SK-N-SH (cell line): ENCODE data around the gene ATRN. TPM values are rescaled to one million over a fixed set of nuclear protein-coding genes. Genes with fewer than 3 reads are reported as not detected.

Source experiments
- CTCF ChIA-PET: fragments of 300-600, 350-600 bp; formaldehyde crosslinking; extraction: SDS; loops from one replicate; lab custom pipeline; 2021; lab: Yijun Ruan, JAX
- POLR2A ChIA-PET: fragments of 350-600 bp; sonication (Branson Sonifier 250); formaldehyde crosslinking; extraction: SDS; loops from one replicate; lab custom pipeline; 2020; ENCODE audit warnings: antibody characterized with exemption, inconsistent platforms; lab: Yijun Ruan, JAX
- DNase-seq: peaks from one replicate; pipeline ENCODE4 v3.0.0; 2012
- H2AFZ ChIP-seq: fragments of 200-600 bp; sonication (generic); 2 replicates; pipeline ENCODE4 v1.8.1; 2016; ENCODE audit warnings: antibody characterized with exemption, mild to moderate bottlenecking, low read depth
- H3F3A ChIP-seq: fragments of 200-600 bp; sonication (generic); replicated peaks from 2 replicates; pipeline ENCODE3; 2016; ENCODE audit warnings: antibody characterized with exemption, mild to moderate bottlenecking; ENCODE audit not compliant: insufficient read depth
- H3K27ac ChIP-seq, 2 experiments: fragments of 200-500 bp in 1 of 2; fragments of 200-600 bp in 1 of 2; sonication (Bioruptor generic) in 1 of 2; sonication (generic), shearing (Covaris generic) in 1 of 2; 2 replicates each; pipeline versions ENCODE4 v1.5.1 to v1.6.1; 2014 to 2016; ENCODE audit warnings: low read depth in 2 of 2, inconsistent platforms in 1 of 2, low read length in 1 of 2, mild to moderate bottlenecking in 1 of 2, mixed read lengths in 1 of 2
- H3K27me3 ChIP-seq: fragments of 200-600 bp; sonication (generic), shearing (Covaris generic); 2 replicates; pipeline ENCODE4 v1.6.1; 2016; ENCODE audit warnings: mixed run types; ENCODE audit not compliant: insufficient read depth
- H3K36me3 ChIP-seq, 2 experiments: fragments of 200-500 bp in 1 of 2; fragments of 200-600 bp in 1 of 2; sonication (Bioruptor generic) in 1 of 2; sonication (generic) in 1 of 2; replicated peaks in 1 of 2; 2 replicates each; pipeline versions ENCODE3 to v1.5.1; 2014 to 2016; ENCODE audit warnings: low read length in 1 of 2, mild to moderate bottlenecking in 1 of 2; ENCODE audit not compliant: insufficient read depth in 2 of 2, control insufficient read depth in 1 of 2
- H3K4me1 ChIP-seq, 2 experiments: fragments of 200-500 bp in 1 of 2; fragments of 200-600 bp in 1 of 2; sonication (Bioruptor generic) in 1 of 2; sonication (generic), shearing (Covaris generic) in 1 of 2; 2 replicates each; pipeline versions ENCODE4 v1.5.1 to v1.6.1; 2014 to 2016; ENCODE audit warnings: low read depth in 1 of 2, low read length in 1 of 2, mixed run types in 1 of 2; ENCODE audit not compliant: insufficient read depth in 2 of 2, control insufficient read depth in 1 of 2
- H3K4me2 ChIP-seq: fragments of 200-600 bp; sonication (generic), shearing (Covaris generic); 2 replicates; pipeline ENCODE4 v1.6.1; 2017; ENCODE audit warnings: mixed run types
- H3K4me3 ChIP-seq, 2 experiments: fragments of 200-500 bp in 1 of 2; fragments of 200-600 bp in 1 of 2; sonication (Bioruptor generic) in 1 of 2; sonication (generic), shearing (Covaris generic) in 1 of 2; 2 replicates each; pipeline versions ENCODE4 v1.5.1 to v1.8.1; 2014 to 2016; ENCODE audit warnings: low read depth in 2 of 2, inconsistent platforms in 1 of 2, low read length in 1 of 2, mild to moderate bottlenecking in 1 of 2, mixed read lengths in 1 of 2, moderate library complexity in 1 of 2
- H3K79me2 ChIP-seq: fragments of 200-600 bp; sonication (generic); 2 replicates; pipeline ENCODE4 v1.8.1; 2017; ENCODE audit warnings: mild to moderate bottlenecking; ENCODE audit not compliant: insufficient read depth
- H3K9ac ChIP-seq: fragments of 200-600 bp; sonication (generic); 2 replicates; pipeline ENCODE4 v1.6.1; 2017; ENCODE audit warnings: mixed run types
- H3K9me2 ChIP-seq: fragments of 200-600 bp; sonication (generic); 2 replicates; pipeline ENCODE4 v1.6.1; 2017; ENCODE audit warnings: mixed run types
- H3K9me3 ChIP-seq: fragments of 200-600 bp; sonication (generic); 2 replicates; pipeline ENCODE4 v1.6.1; 2017; ENCODE audit warnings: mixed run types, mild to moderate bottlenecking, moderate library complexity
- H4K20me1 ChIP-seq: fragments of 200-600 bp; sonication (generic); 2 replicates; pipeline ENCODE4 v1.6.1; 2017; ENCODE audit warnings: mild to moderate bottlenecking, mixed run types; ENCODE audit not compliant: insufficient read depth
- CHD2 ChIP-seq: fragments of 150-350 bp; IDR thresholded peaks from 2 replicates; pipeline ENCODE4 v1.6.1; 2018; ENCODE audit warnings: low read length; ENCODE audit not compliant: partially characterized antibody
- ELF1 ChIP-seq: IDR thresholded peaks from 2 replicates; pipeline ENCODE4 v1.4.0; 2012
- EP300 ChIP-seq, 2 experiments: IDR thresholded peaks; 2 replicates each; pipeline versions ENCODE4 v1.4.0 to v1.6.1; 2012; ENCODE audit warnings: borderline replicate concordance in 1 of 2, low read depth in 1 of 2, low read length in 1 of 2
- EZH2phosphoT487 ChIP-seq: fragments of 200-600 bp; sonication (generic); IDR thresholded peaks from 2 replicates; pipeline ENCODE4 v1.6.1; 2017; ENCODE audit warnings: low read depth, mixed run types, mild to moderate bottlenecking, antibody characterized with exemption, moderate library complexity, borderline replicate concordance
- FOXJ3 ChIP-seq: sonication (generic); formaldehyde crosslinking; IDR thresholded peaks from 2 replicates; pipeline ENCODE4 v1.5.1; 2020; ENCODE audit warnings: mild to moderate bottlenecking, missing genetic modification reagents
- FOXM1 ChIP-seq: IDR thresholded peaks from 2 replicates; pipeline ENCODE4 v1.4.0; 2012; ENCODE audit warnings: low read depth, mild to moderate bottlenecking
- NFIC ChIP-seq: IDR thresholded peaks from 2 replicates; pipeline ENCODE4 v1.4.0; 2012; ENCODE audit warnings: borderline replicate concordance
- NRF1 ChIP-seq: IDR thresholded peaks from 2 replicates; pipeline ENCODE4 v1.6.1; 2012; ENCODE audit warnings: low read depth, mild to moderate bottlenecking, low read length
- POLR2AphosphoS5 ChIP-seq: IDR thresholded peaks from 2 replicates; pipeline ENCODE4 v1.6.1; 2012; ENCODE audit warnings: low read depth, low read length
- RFX5 ChIP-seq: IDR thresholded peaks from 2 replicates; pipeline ENCODE4 v1.6.1; 2012; ENCODE audit warnings: mild to moderate bottlenecking, improper control_type of control experiment, low read length
- SIN3A ChIP-seq: IDR thresholded peaks from 2 replicates; pipeline ENCODE4 v1.6.1; 2012; ENCODE audit warnings: low read depth, mild to moderate bottlenecking, low read length, moderate library complexity, borderline replicate concordance
- SMC3 ChIP-seq: IDR thresholded peaks from 2 replicates; pipeline ENCODE4 v1.6.1; 2012; ENCODE audit warnings: low read depth, low read length, improper control_type of control experiment
- TAF1 ChIP-seq: IDR thresholded peaks from 2 replicates; pipeline ENCODE4 v1.6.1; 2012; ENCODE audit warnings: low read depth, mild to moderate bottlenecking, low read length, moderate library complexity, borderline replicate concordance
- WGBS: methylation state at CpG from one replicate; pipeline ENCODE4 v1.1.6; 2017; ENCODE audit warnings: low lambda C conversion rate; 5-methylcytosine and 5-hydroxymethylcytosine counted together
- polyA plus RNA-seq, 3 experiments: library from polyadenylated mRNA; depleted of rRNA; stranded (reverse); fragments of >200 nt; gene quantifications; 2 replicates each; pipeline ENCODE4 v1.2.3, GENCODE V29; 2012
- TF ChIP-seq, protein P1 (sequence below): IDR thresholded peaks from 2 replicates; pipeline ENCODE4 v1.4.0; 2012; ENCODE audit warnings: low read depth, borderline replicate concordance
- TF ChIP-seq, protein P2 (sequence below): IDR thresholded peaks from 2 replicates; pipeline ENCODE4; 2012
- TF ChIP-seq, protein P3 (sequence below): IDR thresholded peaks from 2 replicates; pipeline ENCODE4 v1.4.0; 2012; ENCODE audit warnings: low read depth, borderline replicate concordance
- TF ChIP-seq, protein P4 (sequence below): IDR thresholded peaks from 2 replicates; pipeline ENCODE4 v1.4.0; 2012; ENCODE audit warnings: low read depth
- TF ChIP-seq, protein P5 (sequence below): fragments of 150-350 bp; IDR thresholded peaks from 2 replicates; pipeline ENCODE4 v1.6.1; 2017; ENCODE audit warnings: antibody characterized with exemption, low read length, low read depth, borderline replicate concordance
- TF ChIP-seq, protein P6 (sequence below): fragments of 150-350 bp; IDR thresholded peaks from 2 replicates; pipeline ENCODE4 v1.6.1; 2016; ENCODE audit warnings: mild to moderate bottlenecking, low read depth, low read length

Gene ATRN
- polyA plus RNA-seq, 1 of the 3 experiments (the other 2 are of a cell fraction): 33.8 TPM

DNA sequence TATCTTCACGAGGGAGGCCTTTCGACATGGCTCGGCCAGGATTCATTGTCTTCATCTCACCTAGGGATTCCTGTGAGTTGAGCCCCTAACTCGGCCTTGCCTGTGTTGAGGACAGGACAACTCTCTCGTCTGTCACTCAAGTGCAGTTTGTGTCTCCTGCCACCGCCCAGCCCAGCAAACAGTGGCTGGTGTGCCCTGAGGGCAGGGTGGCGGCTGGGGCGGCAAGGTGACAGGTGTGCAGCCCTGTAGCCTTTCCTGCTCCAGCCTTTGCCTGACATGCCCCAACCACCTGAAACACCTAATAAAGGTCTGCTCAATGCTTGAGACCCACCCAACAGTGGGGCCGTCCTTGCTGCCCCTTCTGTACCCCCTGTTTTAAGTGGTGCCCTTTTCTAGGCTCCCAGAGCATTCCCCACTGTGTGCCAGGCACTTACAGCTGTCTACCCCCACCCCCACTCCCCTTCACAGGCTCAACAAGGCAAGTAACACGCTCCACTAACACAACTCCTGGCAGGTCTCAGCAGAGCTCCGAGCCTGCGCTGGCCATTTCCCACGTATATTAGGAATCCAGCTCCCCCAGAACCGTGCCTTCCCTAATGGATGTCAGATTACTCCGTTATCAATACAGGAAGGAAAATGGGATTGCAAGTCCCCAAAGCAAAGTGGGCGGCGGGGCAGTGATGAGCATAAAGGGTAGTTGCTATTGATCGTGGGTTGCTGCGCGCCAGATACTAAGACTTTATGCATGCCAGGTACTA is 174.7 kb downstream of the ATRN start (continued):
- no peak for TF ChIP-seq ELF1
- TF ChIP-seq POLR2AphosphoS5: no peak
- TF ChIP-seq, protein P1, sequence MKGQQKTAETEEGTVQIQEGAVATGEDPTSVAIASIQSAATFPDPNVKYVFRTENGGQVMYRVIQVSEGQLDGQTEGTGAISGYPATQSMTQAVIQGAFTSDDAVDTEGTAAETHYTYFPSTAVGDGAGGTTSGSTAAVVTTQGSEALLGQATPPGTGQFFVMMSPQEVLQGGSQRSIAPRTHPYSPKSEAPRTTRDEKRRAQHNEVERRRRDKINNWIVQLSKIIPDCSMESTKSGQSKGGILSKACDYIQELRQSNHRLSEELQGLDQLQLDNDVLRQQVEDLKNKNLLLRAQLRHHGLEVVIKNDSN: no peak
- TF ChIP-seq, protein P2, sequence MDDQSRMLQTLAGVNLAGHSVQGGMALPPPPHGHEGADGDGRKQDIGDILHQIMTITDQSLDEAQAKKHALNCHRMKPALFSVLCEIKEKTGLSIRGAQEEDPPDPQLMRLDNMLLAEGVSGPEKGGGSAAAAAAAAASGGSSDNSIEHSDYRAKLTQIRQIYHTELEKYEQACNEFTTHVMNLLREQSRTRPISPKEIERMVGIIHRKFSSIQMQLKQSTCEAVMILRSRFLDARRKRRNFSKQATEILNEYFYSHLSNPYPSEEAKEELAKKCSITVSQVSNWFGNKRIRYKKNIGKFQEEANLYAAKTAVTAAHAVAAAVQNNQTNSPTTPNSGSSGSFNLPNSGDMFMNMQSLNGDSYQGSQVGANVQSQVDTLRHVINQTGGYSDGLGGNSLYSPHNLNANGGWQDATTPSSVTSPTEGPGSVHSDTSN: no peak

DNA sequence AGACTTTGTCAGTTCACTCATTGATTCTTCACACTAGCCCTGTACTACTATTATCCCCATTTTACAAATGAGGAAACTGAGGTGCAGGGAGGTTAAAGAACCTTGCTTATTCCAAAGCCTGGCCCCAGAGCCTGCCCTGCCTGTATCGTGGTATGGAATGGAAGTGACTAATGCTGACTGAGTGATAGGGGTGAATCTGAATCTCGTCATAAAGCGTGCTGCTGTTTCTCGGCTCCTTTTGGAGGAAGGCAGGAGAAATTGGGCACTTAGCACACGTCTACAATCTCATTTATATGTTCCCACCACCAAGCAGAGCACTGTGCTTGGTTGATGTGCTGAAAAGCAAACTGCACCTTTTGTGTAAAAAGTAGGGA is 175.2 kb downstream of the ATRN start:
- TF ChIP-seq, protein P3, sequence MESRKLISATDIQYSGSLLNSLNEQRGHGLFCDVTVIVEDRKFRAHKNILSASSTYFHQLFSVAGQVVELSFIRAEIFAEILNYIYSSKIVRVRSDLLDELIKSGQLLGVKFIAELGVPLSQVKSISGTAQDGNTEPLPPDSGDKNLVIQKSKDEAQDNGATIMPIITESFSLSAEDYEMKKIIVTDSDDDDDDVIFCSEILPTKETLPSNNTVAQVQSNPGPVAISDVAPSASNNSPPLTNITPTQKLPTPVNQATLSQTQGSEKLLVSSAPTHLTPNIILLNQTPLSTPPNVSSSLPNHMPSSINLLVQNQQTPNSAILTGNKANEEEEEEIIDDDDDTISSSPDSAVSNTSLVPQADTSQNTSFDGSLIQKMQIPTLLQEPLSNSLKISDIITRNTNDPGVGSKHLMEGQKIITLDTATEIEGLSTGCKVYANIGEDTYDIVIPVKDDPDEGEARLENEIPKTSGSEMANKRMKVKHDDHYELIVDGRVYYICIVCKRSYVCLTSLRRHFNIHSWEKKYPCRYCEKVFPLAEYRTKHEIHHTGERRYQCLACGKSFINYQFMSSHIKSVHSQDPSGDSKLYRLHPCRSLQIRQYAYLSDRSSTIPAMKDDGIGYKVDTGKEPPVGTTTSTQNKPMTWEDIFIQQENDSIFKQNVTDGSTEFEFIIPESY: no peak
- TF ChIP-seq FOXJ3: no peak
- no peak for TF ChIP-seq SMC3
- TF ChIP-seq EP300 (IDR thresholded peaks at IDR 0.05; ENCODE audit: borderline replicate concordance in 1 of 2, low read depth in 1 of 2, low read length in 1 of 2): no peak
- no peak for TF ChIP-seq RFX5
- TF ChIP-seq EZH2phosphoT487: no peak
- TF ChIP-seq, protein P4, sequence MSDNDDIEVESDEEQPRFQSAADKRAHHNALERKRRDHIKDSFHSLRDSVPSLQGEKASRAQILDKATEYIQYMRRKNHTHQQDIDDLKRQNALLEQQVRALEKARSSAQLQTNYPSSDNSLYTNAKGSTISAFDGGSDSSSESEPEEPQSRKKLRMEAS: no peak
- no peak for TF ChIP-seq SIN3A
- TF ChIP-seq, protein P2: no peak
- no peak for TF ChIP-seq ELF1
- TF ChIP-seq CHD2: no peak
- TF ChIP-seq NFIC: no peak
- no peak for TF ChIP-seq NRF1
- TF ChIP-seq, protein P5, sequence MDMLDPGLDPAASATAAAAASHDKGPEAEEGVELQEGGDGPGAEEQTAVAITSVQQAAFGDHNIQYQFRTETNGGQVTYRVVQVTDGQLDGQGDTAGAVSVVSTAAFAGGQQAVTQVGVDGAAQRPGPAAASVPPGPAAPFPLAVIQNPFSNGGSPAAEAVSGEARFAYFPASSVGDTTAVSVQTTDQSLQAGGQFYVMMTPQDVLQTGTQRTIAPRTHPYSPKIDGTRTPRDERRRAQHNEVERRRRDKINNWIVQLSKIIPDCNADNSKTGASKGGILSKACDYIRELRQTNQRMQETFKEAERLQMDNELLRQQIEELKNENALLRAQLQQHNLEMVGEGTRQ: no peak
- TF ChIP-seq, protein P6, sequence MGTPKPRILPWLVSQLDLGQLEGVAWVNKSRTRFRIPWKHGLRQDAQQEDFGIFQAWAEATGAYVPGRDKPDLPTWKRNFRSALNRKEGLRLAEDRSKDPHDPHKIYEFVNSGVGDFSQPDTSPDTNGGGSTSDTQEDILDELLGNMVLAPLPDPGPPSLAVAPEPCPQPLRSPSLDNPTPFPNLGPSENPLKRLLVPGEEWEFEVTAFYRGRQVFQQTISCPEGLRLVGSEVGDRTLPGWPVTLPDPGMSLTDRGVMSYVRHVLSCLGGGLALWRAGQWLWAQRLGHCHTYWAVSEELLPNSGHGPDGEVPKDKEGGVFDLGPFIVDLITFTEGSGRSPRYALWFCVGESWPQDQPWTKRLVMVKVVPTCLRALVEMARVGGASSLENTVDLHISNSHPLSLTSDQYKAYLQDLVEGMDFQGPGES: no peak
- no peak for TF ChIP-seq FOXM1
- no peak for TF ChIP-seq TAF1
- TF ChIP-seq, all 33 proteins: peak for 0
- no peaks in the 10 kb centered on the region for H3K79me2 ChIP-seq
- H3K4me2 ChIP-seq: no peak overlapping the region
- no peak overlapping the region for H3K4me3 ChIP-seq
- no peak overlapping the region for H3K27ac ChIP-seq
- CTCF ChIA-PET: interaction anchor here (1.5 kb wide), 1 partner anchor 64 kb away, joined by 5 read pairs; no protein-coding TSS in a partner anchor
- no peak overlapping the region for H3K9ac ChIP-seq
- H2AFZ ChIP-seq: no peak overlapping the region
- no peaks in the 10 kb centered on the region for H3K9me3 ChIP-seq
- H3F3A ChIP-seq: no peaks in the 10 kb centered on the region
- no peaks in the 10 kb centered on the region for H3K27me3 ChIP-seq
- WGBS: 81% methylated on average over 5 of the region's 5 CpGs
- H3K4me1 ChIP-seq: peaks cover 0 to 14% of the 10 kb centered on the region in 2 experiments; a peak in 1 of 4 replicates
- H4K20me1 ChIP-seq: no peaks in the 10 kb centered on the region
- H3K36me3 ChIP-seq: peaks cover 5 to 7% of the 10 kb centered on the region in 2 experiments
- no peaks in the 10 kb centered on the region for H3K9me2 ChIP-seq
- DNase-seq: no peak
- POLR2A ChIA-PET: no interaction called here
